Right cardiac atrium (tissue), 5 donors: ENCODE results near the gene CACNG4. TPM values are rescaled to one million over a fixed set of nuclear protein-coding genes. Genes with fewer than 3 reads are reported as not detected.

ENCODE experiments used
- ATAC-seq, 2 donors: fragments of 200-7000 bp; cut with Tn5 transposase; one replicate each; pipeline versions ENCODE4 v1.8.0 to v1.9.1; 2020; ENCODE audit warnings: moderate library complexity in 2 of 2, mild to moderate bottlenecking in 1 of 2
- DNase-seq, 3 donors: peaks; one replicate each; pipeline ENCODE4 v3.0.0-alpha.2; 2020
- H3K27ac ChIP-seq: one replicate; pipeline ENCODE4 v1.5.1; 2013; ENCODE audit warnings: mild to moderate bottlenecking, low read length, control low read depth, moderate library complexity
- H3K27me3 ChIP-seq: one replicate; pipeline ENCODE4 v1.6.1; 2013; ENCODE audit not compliant: control insufficient read depth, insufficient read depth
- H3K4me1 ChIP-seq: one replicate; pipeline ENCODE4 v1.6.1; 2013; ENCODE audit warnings: low read length; ENCODE audit not compliant: control insufficient read depth, insufficient read depth
- H3K4me3 ChIP-seq: one replicate; pipeline ENCODE4 v1.5.1; 2013; ENCODE audit warnings: low read length, control low read depth
- H3K9me3 ChIP-seq: one replicate; pipeline ENCODE4 v1.6.1; 2013; ENCODE audit warnings: low read length; ENCODE audit not compliant: control insufficient read depth
- WGBS: extraction: QIAGEN DNeasy Blood & Tissue Kit; methylation state at CpG from one replicate; pipeline ENCODE4 v1.1.7; 2013; 5-methylcytosine and 5-hydroxymethylcytosine counted together
- intact Hi-C, 4 donors: fragments of 100-400 bp; cut with DNase I; formaldehyde crosslinking; loops; one replicate each; pipeline versions ENCODE4 v1.11.0 to v1.14.0; 2022 to 2023
- polyA plus RNA-seq: library from polyadenylated mRNA; stranded (reverse); fragments of 200-250 nt; gene quantifications from one replicate; pipeline ENCODE4 v1.2.3, GENCODE V29; 2013
- total RNA-seq, 4 donors: library from RNA; stranded (reverse); fragmentation: NEBNext Ultra II Directional; extraction: Animal tissue kit (Norgen Biotek cat#: 25700); gene quantifications; one replicate each; pipeline ENCODE4 v1.2.1, GENCODE V29; 2021
- donor health status: healthy with polysubstance abuse.
- donor health status: DM: no; HTN: yes; CAD: no.
- donor health status: DM: no; HTN: no; CAD: no.
- donor health status: DM: no; HTN: yes; CAD: no; lungs with severe emphysema.
- donor health status: DM: yes; HTN: yes; CAD: no.

The CACNG4 gene
- total and polyA plus RNA-seq, 5 donors, result 0.09 to 0.16 (median 0.14) TPM; not detected in 2

- no peaks in the 10 kb centered on the region for H3K27me3 ChIP-seq
Measured at GRCh38 chr17:66985338-66986237, 21.1 kb downstream of the CACNG4 start.

GRCh38 chr17:66986659-66987058 lies 22.2 kb downstream of the CACNG4 start:
- H3K9me3 ChIP-seq, result no peaks in the 10 kb centered on the region
- no peak for ATAC-seq
- no peak overlapping the region for H3K4me3 ChIP-seq
- intact Hi-C loops, result no loop called here
- no peak overlapping the region for H3K27ac ChIP-seq
- DNase-seq, result no peak
- whole genome bisulfite sequencing, result 91% methylated on average over 4 of the region's 4 CpGs
- no peaks in the 10 kb centered on the region for H3K27me3 ChIP-seq
- H3K4me1 ChIP-seq, result no peaks in the 10 kb centered on the region

More at GRCh38 chr17:66985338-66986237, 21.1 kb downstream of the CACNG4 start:
- no peak for ATAC-seq
- Histone ChIP-seq H3K4me1 (no peaks in the 10 kb centered on the region), H3K27ac (no peak overlapping the region), H3K4me3 (no peak overlapping the region), H3K9me3 (no peaks in the 10 kb centered on the region)
- 81% methylated on average over 12 of the region's 12 CpGs for WGBS
- intact Hi-C loops, result no loop called here
- no peak for DNase-seq

GRCh38 chr17:66987059-66987616 lies 22.6 kb downstream of the CACNG4 start:
- WGBS, result 76% methylated on average over 2 of the region's 2 CpGs
- ATAC-seq (no peak), DNase-seq (no peak)
- no peaks in the 10 kb centered on the region for H3K27me3 ChIP-seq
- H3K4me3 ChIP-seq, result no peak overlapping the region
- no peaks in the 10 kb centered on the region for H3K9me3 ChIP-seq
- H3K27ac ChIP-seq, result no peak overlapping the region
- intact Hi-C loops, result no loop called here
- no peaks in the 10 kb centered on the region for H3K4me1 ChIP-seq

- DNase-seq (no peak), ATAC-seq (no peak)
- intact Hi-C loops, result no loop called here
- 63% methylated on average over 23 of the region's 23 CpGs for WGBS
- no peak overlapping the region for H3K4me3 ChIP-seq
- no peaks in the 10 kb centered on the region for H3K9me3 ChIP-seq
- no peaks in the 10 kb centered on the region for H3K4me1 ChIP-seq
- H3K27ac ChIP-seq, result no peak overlapping the region
- no peaks in the 10 kb centered on the region for H3K27me3 ChIP-seq
Measured at GRCh38 chr17:66988069-66988798, 23.7 kb downstream of the CACNG4 start.

GRCh38 chr17:66989076-66989475 lies 24.6 kb downstream of the CACNG4 start:
- H3K27me3 ChIP-seq, result no peaks in the 10 kb centered on the region
- no peak for DNase-seq
- no peak overlapping the region for H3K4me3 ChIP-seq

GRCh38 chr17:66989579-66989978 lies 25.1 kb downstream of the CACNG4 start:
- Histone ChIP-seq H3K4me3 (no peak overlapping the region), H3K27ac (no peak overlapping the region), H3K9me3 (no peaks in the 10 kb centered on the region), H3K27me3 (no peaks in the 10 kb centered on the region), H3K4me1 (no peaks in the 10 kb centered on the region)
- WGBS, result 88% methylated on average over 8 of the region's 8 CpGs
- intact Hi-C loops, result no loop called here
- DNase-seq (no peak), ATAC-seq (no peak)

More at GRCh38 chr17:66989076-66989475, 24.6 kb downstream of the CACNG4 start:
- H3K4me1 ChIP-seq, result no peaks in the 10 kb centered on the region
- intact Hi-C loops, result no loop called here
- WGBS, result 78% methylated on average over 4 of the region's 4 CpGs
- no peaks in the 10 kb centered on the region for H3K9me3 ChIP-seq
- ATAC-seq, result no peak
- no peak overlapping the region for H3K27ac ChIP-seq

GRCh38 chr17:66990047-66990446 lies 25.5 kb downstream of the CACNG4 start:
- H3K9me3 ChIP-seq, result no peaks in the 10 kb centered on the region
- no peak for DNase-seq
- no peaks in the 10 kb centered on the region for H3K4me1 ChIP-seq
- intact Hi-C loops, result no loop called here
- no peak overlapping the region for H3K4me3 ChIP-seq
- no peaks in the 10 kb centered on the region for H3K27me3 ChIP-seq
- WGBS, result 84% methylated on average over 6 of the region's 6 CpGs
- no peak overlapping the region for H3K27ac ChIP-seq
- no peak for ATAC-seq

- H3K27me3 ChIP-seq, result no peaks in the 10 kb centered on the region
- ATAC-seq, result no peak
Measured at GRCh38 chr17:66992911-66993442, 28.5 kb downstream of the CACNG4 start.

GRCh38 chr17:66994361-66994760 lies 29.9 kb downstream of the CACNG4 start:
- no peak overlapping the region for H3K4me3 ChIP-seq
- no peaks in the 10 kb centered on the region for H3K27me3 ChIP-seq
- no peaks in the 10 kb centered on the region for H3K4me1 ChIP-seq
- H3K9me3 ChIP-seq, result no peaks in the 10 kb centered on the region
- 88% methylated on average over 8 of the region's 8 CpGs for WGBS
- ATAC-seq (no peak), DNase-seq (no peak)
- H3K27ac ChIP-seq, result no peak overlapping the region
- intact Hi-C loops, result no loop called here

More at GRCh38 chr17:66992911-66993442, 28.5 kb downstream of the CACNG4 start:
- no peaks in the 10 kb centered on the region for H3K4me1 ChIP-seq
- H3K27ac ChIP-seq, result no peak overlapping the region
- 95% methylated on average over 12 of the region's 12 CpGs for WGBS
- intact Hi-C loops, result no loop called here
- DNase-seq, result no peak
- H3K4me3 ChIP-seq, result no peak overlapping the region
- H3K9me3 ChIP-seq, result no peaks in the 10 kb centered on the region

- Histone ChIP-seq H3K9me3 (no peaks in the 10 kb centered on the region), H3K27me3 (no peaks in the 10 kb centered on the region), H3K4me3 (no peak overlapping the region), H3K4me1 (no peaks in the 10 kb centered on the region), H3K27ac (no peak overlapping the region)
- intact Hi-C loops, result no loop called here
- DNase-seq, result no peak
- ATAC-seq, result no peak
- 77% methylated on average over 12 of the region's 12 CpGs for WGBS
Measured at GRCh38 chr17:66994930-66995535, 30.5 kb downstream of the CACNG4 start.
